GM12865 (cell line): ENCODE measurements around the gene CDK18.

ENCODE experiments used
- DNase-seq: peaks from one replicate; pipeline ENCODE4 v3.0.0; 2010; ENCODE audit warnings: low read depth
- H3K4me3 ChIP-seq: 2 replicates; pipeline ENCODE4 v1.5.1; 2011; ENCODE audit warnings: mild to moderate bottlenecking, low read depth, low read length, control low read depth
- CTCF ChIP-seq: IDR thresholded peaks from 2 replicates; pipeline ENCODE4 v1.5.1; 2011; ENCODE audit warnings: low read length, control low read depth, low read depth, inconsistent platforms; ENCODE audit not compliant: insufficient read depth; ENCODE audit errors: missing control alignments

The CDK18 gene

GRCh38 chr1:205488074-205488723 is 16.3 kb upstream of the CDK18 start:
- peak; percentile 59 for DNase-seq
- peak; percentile 77 for TF ChIP-seq CTCF

GRCh38 chr1:205491794-205492193 is 12.7 kb upstream of the CDK18 start:
- no peak for TF ChIP-seq CTCF
- no peak overlapping the region for H3K4me3 ChIP-seq
- no peak for DNase-seq

More at GRCh38 chr1:205488074-205488723, 16.3 kb upstream of the CDK18 start:
- no peak overlapping the region for H3K4me3 ChIP-seq

GRCh38 chr1:205492201-205492667 is 12.2 kb upstream of the CDK18 start:
- H3K4me3 ChIP-seq: no peak overlapping the region
- DNase-seq: no peak
- no peak for TF ChIP-seq CTCF

GRCh38 chr1:205492774-205493173 is 11.7 kb upstream of the CDK18 start:
- no peak for DNase-seq
- no peak overlapping the region for H3K4me3 ChIP-seq
- TF ChIP-seq CTCF: no peak

GRCh38 chr1:205493241-205494085 is 11.0 kb upstream of the CDK18 start:
- no peak overlapping the region for H3K4me3 ChIP-seq
- TF ChIP-seq CTCF: no peak
- DNase-seq: no peak

GRCh38 chr1:205494115-205494514 is 10.4 kb upstream of the CDK18 start:
- DNase-seq: no peak
- no peak overlapping the region for H3K4me3 ChIP-seq
- TF ChIP-seq CTCF: no peak
